Hepatocyte (in vitro differentiated cells): Measurements from ENCODE around the gene ACTR3. TPM values are rescaled to one million over a fixed set of nuclear protein-coding genes. Genes with fewer than 3 reads are reported as not detected.
"Not testable (repeated sequence)": the region's sequence is repeated elsewhere in the genome, so short reads cannot be mapped to it uniquely, and the experiment has no call there.

Source experiments
- DNase-seq: peaks from one replicate; pipeline ENCODE4 v3.0.0-alpha.2; 2016; ENCODE audit warnings: low spot score
- H2AFZ ChIP-seq: fragments of 200-600 bp; sonication (generic); 2 replicates; pipeline ENCODE4 v1.6.0; 2016; ENCODE audit warnings: antibody characterized with exemption, mild to moderate bottlenecking
- H3K27ac ChIP-seq: fragments of 200-600 bp; sonication (generic); 2 replicates; pipeline ENCODE4 v1.5.1; 2016; ENCODE audit warnings: mild to moderate bottlenecking
- H3K27me3 ChIP-seq: fragments of 200-600 bp; sonication (generic); 2 replicates; pipeline ENCODE4 v1.6.1; 2016
- H3K36me3 ChIP-seq: fragments of 200-600 bp; sonication (generic); replicated peaks from 2 replicates; pipeline ENCODE4 v1.5.1; 2016; ENCODE audit warnings: low read depth; ENCODE audit not compliant: insufficient read depth
- H3K4me1 ChIP-seq: fragments of 200-600 bp; sonication (generic); 2 replicates; pipeline ENCODE4 v1.5.1; 2016; ENCODE audit warnings: mild to moderate bottlenecking, moderate library complexity; ENCODE audit not compliant: insufficient read depth
- H3K4me2 ChIP-seq: fragments of 200-600 bp; sonication (generic); 2 replicates; pipeline ENCODE4 v1.6.0; 2016
- H3K4me3 ChIP-seq: fragments of 200-600 bp; sonication (generic); 2 replicates; pipeline ENCODE4 v1.5.1; 2016; ENCODE audit warnings: mild to moderate bottlenecking
- H3K79me2 ChIP-seq: fragments of 200-600 bp; sonication (generic); 2 replicates; pipeline ENCODE4 v1.6.0; 2017; ENCODE audit warnings: mild to moderate bottlenecking
- H3K9me2 ChIP-seq: fragments of 200-600 bp; sonication (generic); replicated peaks from 2 replicates; pipeline ENCODE4 v1.6.0; 2017; ENCODE audit warnings: mild to moderate bottlenecking; ENCODE audit not compliant: insufficient read depth
- H3K9me3 ChIP-seq: fragments of 200-600 bp; sonication (generic); 2 replicates; pipeline ENCODE4 v1.5.1; 2016; ENCODE audit warnings: low read depth, mild to moderate bottlenecking
- H4K20me1 ChIP-seq: fragments of 200-600 bp; sonication (generic); 2 replicates; pipeline ENCODE4 v1.6.0; 2016; ENCODE audit warnings: mild to moderate bottlenecking; ENCODE audit not compliant: insufficient read depth, poor library complexity, severe bottlenecking
- CTCF ChIP-seq: fragments of 200-600 bp; sonication (generic); IDR thresholded peaks from 2 replicates; pipeline ENCODE4 v1.5.1; 2016; ENCODE audit warnings: antibody characterized with exemption, mild to moderate bottlenecking; ENCODE audit not compliant: poor library complexity
- EZH2 ChIP-seq: fragments of 200-600 bp; sonication (generic); IDR thresholded peaks from 2 replicates; pipeline ENCODE4 v1.6.1; 2016; ENCODE audit warnings: antibody characterized with exemption, mild to moderate bottlenecking, borderline replicate concordance
- EZH2phosphoT487 ChIP-seq: fragments of 200-600 bp; sonication (generic); IDR thresholded peaks from one replicate; pipeline ENCODE4 v1.6.1; 2018; ENCODE audit warnings: antibody characterized with exemption, mild to moderate bottlenecking, low read depth, moderate library complexity; ENCODE audit not compliant: unreplicated experiment, severe bottlenecking
- WGBS: methylation state at CpG from one replicate; pipeline ENCODE4 v1.1.6; 2016; ENCODE audit warnings: low lambda C conversion rate; ENCODE audit errors: missing lambda C conversion rate; 5-methylcytosine and 5-hydroxymethylcytosine counted together
- polyA plus RNA-seq: library from polyadenylated mRNA; unstranded; fragments of >200 nt; fragmentation: Nextera tagmentation; extraction: Ambion mirVana; gene quantifications from 2 replicates; pipeline ENCODE4 v1.2.1, GENCODE V29; 2016
- total RNA-seq: library from RNA; depleted of rRNA; stranded (reverse); fragments of >200 nt; gene quantifications from 2 replicates; pipeline ENCODE4 v1.2.3, GENCODE V29; 2014

ACTR3 gene
- total and polyA plus RNA-seq, 2 experiments from 2014 or later, result 140 to 194 TPM

GRCh38 chr2:113926314-113926713 is 36.4 kb downstream of the ACTR3 start:
- H3K4me2 ChIP-seq, result no peak overlapping the region
- H3K79me2 ChIP-seq, result peaks cover 42% of the 10 kb centered on the region
- H4K20me1 ChIP-seq, result peaks cover 15% of the 10 kb centered on the region
- H3K27me3 ChIP-seq, result no peaks in the 10 kb centered on the region
- H3K4me1 ChIP-seq, result no peaks in the 10 kb centered on the region
- no peak for TF ChIP-seq EZH2phosphoT487
- no peak for TF ChIP-seq EZH2
- no peak for TF ChIP-seq CTCF
- 97% methylated on average over 3 of the region's 3 CpGs for WGBS
- no peaks in the 10 kb centered on the region for H3K9me3 ChIP-seq
- H3K4me3 ChIP-seq, result no peak overlapping the region
- H3K27ac ChIP-seq, result no peak overlapping the region
- no peaks in the 10 kb centered on the region for H3K9me2 ChIP-seq
- DNase-seq, result no peak
- H2AFZ ChIP-seq, result no peak overlapping the region
- no peaks in the 10 kb centered on the region for H3K36me3 ChIP-seq

- H4K20me1 ChIP-seq, result peaks cover 5% of the 10 kb centered on the region
- H3K9me2 ChIP-seq, result no peaks in the 10 kb centered on the region
- H3K27me3 ChIP-seq, result no peaks in the 10 kb centered on the region
- WGBS, result 79% methylated on average over 1 of the region's 1 CpG
- H3K4me3 ChIP-seq, result no peak overlapping the region
- H3K79me2 ChIP-seq, result peaks cover 32% of the 10 kb centered on the region
- H3K9me3 ChIP-seq, result no peaks in the 10 kb centered on the region
- no peak overlapping the region for H3K4me2 ChIP-seq
- no peaks in the 10 kb centered on the region for H3K36me3 ChIP-seq
- no peak overlapping the region for H2AFZ ChIP-seq
- no peaks in the 10 kb centered on the region for H3K4me1 ChIP-seq
- no peak for TF ChIP-seq CTCF
- no peak for DNase-seq
- no peak overlapping the region for H3K27ac ChIP-seq
Observed at GRCh38 chr2:113930448-113930847, 40.6 kb downstream of the ACTR3 start.

GRCh38 chr2:113937501-113937900 is 47.6 kb downstream of the ACTR3 start:
- no peak overlapping the region for H3K4me3 ChIP-seq
- H3K36me3 ChIP-seq, result peaks cover 6% of the 10 kb centered on the region
- DNase-seq, result no peak
- H3K9me2 ChIP-seq, result no peaks in the 10 kb centered on the region
- peaks cover 7% of the 10 kb centered on the region for H3K9me3 ChIP-seq
- no peak overlapping the region for H3K4me2 ChIP-seq
- peaks cover 18% of the 10 kb centered on the region for H3K79me2 ChIP-seq
- H3K27me3 ChIP-seq, result no peaks in the 10 kb centered on the region
- no peak overlapping the region for H3K27ac ChIP-seq
- no peaks in the 10 kb centered on the region for H3K4me1 ChIP-seq
- H2AFZ ChIP-seq, result no peak overlapping the region
- TF ChIP-seq EZH2phosphoT487 (no peak), EZH2 (no peak), CTCF (no peak)
- no peaks in the 10 kb centered on the region for H4K20me1 ChIP-seq

- TF ChIP-seq CTCF, result no peak
- TF ChIP-seq EZH2, result no peak
- TF ChIP-seq EZH2phosphoT487, result no peak
- no peak for DNase-seq
- H3K79me2 ChIP-seq, result peaks cover 12% of the 10 kb centered on the region
- no peaks in the 10 kb centered on the region for H3K4me1 ChIP-seq
- no peak overlapping the region for H3K4me3 ChIP-seq
- no peak overlapping the region for H2AFZ ChIP-seq
- H3K27ac ChIP-seq, result no peak overlapping the region
- no peaks in the 10 kb centered on the region for H3K9me2 ChIP-seq
- no peaks in the 10 kb centered on the region for H3K27me3 ChIP-seq
- H3K9me3 ChIP-seq, result peaks cover 7% of the 10 kb centered on the region
- H3K4me2 ChIP-seq, result no peak overlapping the region
- H4K20me1 ChIP-seq, result no peaks in the 10 kb centered on the region
- 94% methylated on average over 5 of the region's 5 CpGs for whole genome bisulfite sequencing
- peaks cover 6% of the 10 kb centered on the region for H3K36me3 ChIP-seq
Observed at GRCh38 chr2:113940891-113941290, 51.0 kb downstream of the ACTR3 start.

- not testable (repeated sequence) for H3K27ac ChIP-seq, DNase-seq, H3K9me2 ChIP-seq, H3K79me2 ChIP-seq, H2AFZ ChIP-seq, H3K9me3 ChIP-seq, H3K4me3 ChIP-seq, H3K36me3 ChIP-seq, H3K27me3 ChIP-seq, H3K4me2 ChIP-seq, H3K4me1 ChIP-seq, H4K20me1 ChIP-seq
- WGBS, result 100% methylated on average over 2 of the region's 2 CpGs
Observed at GRCh38 chr2:113945784-113946183, 55.9 kb downstream of the ACTR3 start.

- WGBS, result 96% methylated on average over 3 of the region's 3 CpGs
- H3K4me2 ChIP-seq, H3K9me3 ChIP-seq, H4K20me1 ChIP-seq, H3K4me1 ChIP-seq, H3K9me2 ChIP-seq, H2AFZ ChIP-seq, DNase-seq, H3K4me3 ChIP-seq, H3K27me3 ChIP-seq, H3K27ac ChIP-seq, H3K79me2 ChIP-seq, H3K36me3 ChIP-seq: not testable (repeated sequence)
Observed at GRCh38 chr2:113950906-113951305, 61.0 kb downstream of the ACTR3 start.
